Loucy (cell line): ENCODE data around the gene GIMAP1.

Source experiments
- H2AFZ ChIP-seq: fragments of 200-600 bp; sonication (generic); 2 replicates; pipeline ENCODE4 v1.6.0; 2016; ENCODE audit warnings: antibody characterized with exemption, mild to moderate bottlenecking, low read length, moderate library complexity
- H3F3A ChIP-seq: fragments of 200-600 bp; 2 replicates; pipeline ENCODE4 v1.6.0; 2016; ENCODE audit warnings: antibody characterized with exemption, low read depth, mild to moderate bottlenecking
- H3K27me3 ChIP-seq: fragments of 200-600 bp; sonication (generic); 2 replicates; pipeline ENCODE4 v1.6.1; 2014; ENCODE audit warnings: low read length, mild to moderate bottlenecking; ENCODE audit not compliant: insufficient read depth, poor library complexity, severe bottlenecking
- H3K36me3 ChIP-seq: fragments of 200-600 bp; sonication (generic); 2 replicates; pipeline ENCODE4 v1.6.1; 2016; ENCODE audit warnings: low read length; ENCODE audit not compliant: insufficient read depth
- H3K4me1 ChIP-seq: fragments of 200-600 bp; sonication (generic); 2 replicates; pipeline ENCODE4 v1.5.1; 2014; ENCODE audit warnings: low read length, mild to moderate bottlenecking; ENCODE audit not compliant: insufficient read depth, poor library complexity, severe bottlenecking
- H3K4me2 ChIP-seq: fragments of 200-600 bp; sonication (generic); 2 replicates; pipeline ENCODE4 v1.6.0; 2014; ENCODE audit warnings: antibody characterized with exemption, low read length, low read depth, mild to moderate bottlenecking; ENCODE audit not compliant: poor library complexity, severe bottlenecking
- H3K4me3 ChIP-seq: fragments of 200-600 bp; sonication (generic); 2 replicates; pipeline ENCODE4 v1.5.1; 2014; ENCODE audit warnings: low read length, mild to moderate bottlenecking, mixed read lengths; ENCODE audit not compliant: poor library complexity, severe bottlenecking
- H3K79me2 ChIP-seq: fragments of 200-600 bp; sonication (generic); 2 replicates; pipeline ENCODE4 v1.6.1; 2014; ENCODE audit warnings: low read length; ENCODE audit not compliant: insufficient read depth
- H3K9ac ChIP-seq: fragments of 200-600 bp; sonication (generic); 2 replicates; pipeline ENCODE4 v1.6.0; 2014; ENCODE audit warnings: mild to moderate bottlenecking, low read depth, low read length, moderate library complexity; ENCODE audit not compliant: poor library complexity, severe bottlenecking
- H3K9me2 ChIP-seq: fragments of 200-600 bp; sonication (generic); replicated peaks from 2 replicates; pipeline ENCODE4 v1.6.1; 2016; ENCODE audit warnings: low read depth, low read length, mixed read lengths
- H3K9me3 ChIP-seq: fragments of 200-600 bp; sonication (generic); 2 replicates; pipeline ENCODE4 v1.6.1; 2014; ENCODE audit warnings: mild to moderate bottlenecking, antibody characterized with exemption, low read length, low read depth; ENCODE audit not compliant: insufficient read depth
- H4K20me1 ChIP-seq: fragments of 200-600 bp; sonication (generic); 2 replicates; pipeline ENCODE4 v1.6.0; 2014; ENCODE audit warnings: antibody characterized with exemption, low read length, mild to moderate bottlenecking; ENCODE audit not compliant: insufficient read depth, poor library complexity, severe bottlenecking
- CTCF ChIP-seq: fragments of 200-600 bp; sonication (generic); conservative IDR thresholded peaks from 2 replicates; pipeline ENCODE4 v1.5.1; 2014; ENCODE audit warnings: mild to moderate bottlenecking, antibody characterized with exemption, low read length
- EZH2phosphoT487 ChIP-seq: fragments of 200-600 bp; IDR thresholded peaks from 2 replicates; pipeline ENCODE4 v1.6.1; 2018; ENCODE audit warnings: antibody characterized with exemption, mild to moderate bottlenecking, moderate library complexity, borderline replicate concordance

GIMAP1 gene

DNA sequence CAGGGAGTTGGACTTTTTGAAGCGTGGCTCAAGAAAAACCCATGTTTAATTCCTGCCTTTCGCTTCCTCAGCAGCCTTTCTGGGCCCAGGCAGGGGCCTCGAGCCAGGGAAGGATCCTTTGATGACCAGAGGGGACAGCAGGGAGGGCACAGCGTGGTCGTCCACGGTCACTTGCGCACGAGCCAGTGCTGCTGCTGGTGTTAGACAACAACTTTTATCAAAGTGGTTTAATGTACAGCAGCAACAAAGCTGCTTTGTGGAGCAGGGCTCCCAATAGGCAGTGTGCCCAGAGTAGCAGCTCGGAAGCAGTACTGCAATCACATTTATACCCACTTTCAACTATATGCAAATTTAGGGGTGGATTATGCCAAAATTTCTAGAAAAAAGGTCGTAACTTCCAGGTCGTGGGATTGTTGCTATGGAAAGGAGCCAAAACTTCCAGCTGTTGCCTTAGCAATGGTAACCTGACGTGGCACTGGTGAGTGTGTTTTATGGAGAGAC is 6.1 kb downstream of the GIMAP1 start:
- Histone ChIP-seq H3K79me2 (peaks cover 46% of the 10 kb centered on the region), H3K9me3 (peaks cover 8% of the 10 kb centered on the region; the same call in 1 of the 2 replicates), H3K4me1 (peaks cover 42% of the 10 kb centered on the region), H3F3A (no peaks in the 10 kb centered on the region), H3K4me2 (peak overlapping the region; percentile 40), H3K4me3 (no peak overlapping the region), H4K20me1 (no peaks in the 10 kb centered on the region), H3K9me2 (no peaks in the 10 kb centered on the region), H2AFZ (no peak overlapping the region), H3K9ac (no peak overlapping the region), H3K36me3 (peaks cover 9% of the 10 kb centered on the region; the same call in 1 of the 2 replicates), H3K27me3 (no peaks in the 10 kb centered on the region)
- TF ChIP-seq CTCF = no peak
- no peak for TF ChIP-seq EZH2phosphoT487

- H2AFZ ChIP-seq = no peak overlapping the region
- peaks cover 9% of the 10 kb centered on the region; the same call in 1 of the 2 replicates for H3K36me3 ChIP-seq
- no peaks in the 10 kb centered on the region for H3K9me2 ChIP-seq
- no peaks in the 10 kb centered on the region for H4K20me1 ChIP-seq
- H3K27me3 ChIP-seq = no peaks in the 10 kb centered on the region
- H3F3A ChIP-seq = no peaks in the 10 kb centered on the region
- no peak overlapping the region for H3K9ac ChIP-seq
- no peak for TF ChIP-seq EZH2phosphoT487
- TF ChIP-seq CTCF = peak; percentile 48
- peaks cover 16% of the 10 kb centered on the region; the same call in 1 of the 2 replicates for H3K9me3 ChIP-seq
- peak overlapping the region; percentile 19 for H3K4me2 ChIP-seq
- H3K79me2 ChIP-seq = peaks cover 36% of the 10 kb centered on the region
- H3K4me1 ChIP-seq = peaks cover 32% of the 10 kb centered on the region
- no peak overlapping the region for H3K4me3 ChIP-seq
Observed at GRCh38 chr7:150723467-150723866, 7.1 kb downstream of the GIMAP1 start.

DNA sequence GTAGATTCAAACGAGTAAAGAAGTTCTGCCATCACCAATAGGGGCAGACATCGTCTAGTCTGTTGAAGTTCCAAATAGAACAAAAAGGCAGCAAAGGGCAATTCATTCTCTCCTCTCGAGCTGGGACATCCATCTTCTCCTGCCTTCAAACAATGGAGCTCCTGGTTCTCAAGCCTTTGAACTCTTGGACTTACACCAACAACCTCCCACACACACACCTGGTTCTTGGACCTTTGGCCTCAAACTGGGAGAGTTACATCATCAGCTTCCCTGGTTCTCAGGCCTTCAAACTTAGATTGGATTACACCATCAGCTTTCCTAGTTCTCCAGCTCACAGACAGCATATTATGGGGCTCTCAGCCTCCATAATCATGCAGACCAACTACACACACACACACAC is 11.0 kb downstream of the GIMAP1 start:
- H2AFZ ChIP-seq = no peak overlapping the region
- H3K27me3 ChIP-seq = no peaks in the 10 kb centered on the region
- no peak overlapping the region for H3K9ac ChIP-seq
- no peaks in the 10 kb centered on the region for H3F3A ChIP-seq
- peaks cover 24% of the 10 kb centered on the region; the same call in 1 of the 2 replicates for H3K9me3 ChIP-seq
- no peaks in the 10 kb centered on the region for H3K36me3 ChIP-seq
- TF ChIP-seq CTCF (no peak), EZH2phosphoT487 (no peak)
- H3K4me2 ChIP-seq = no peak overlapping the region
- no peaks in the 10 kb centered on the region for H3K9me2 ChIP-seq
- H3K4me1 ChIP-seq = peaks cover 21% of the 10 kb centered on the region
- peaks cover 2% of the 10 kb centered on the region; the same call in 1 of the 2 replicates for H3K79me2 ChIP-seq
- no peaks in the 10 kb centered on the region for H4K20me1 ChIP-seq
- H3K4me3 ChIP-seq = no peak overlapping the region
